ENCODE results near the gene ATP6V1F.

Gene ATP6V1F

GRCh38 chr7:128868624-128869137 lies 6.0 kb downstream of the ATP6V1F start:
- peaks cover 5% of the 10 kb centered on the region for H3K79me2 ChIP-seq (ENCODE audit: insufficient read depth, low read length)
- H2AFZ ChIP-seq (ENCODE audit: low read depth, low read length, severe bottlenecking) = no peak overlapping the region
- H3K36me3 ChIP-seq (ENCODE audit: low read length) = no peaks in the 10 kb centered on the region
- H3K4me2 ChIP-seq (ENCODE audit: low read depth, low read length, poor library complexity, severe bottlenecking) = peak overlapping the region; percentile 31
- TF ChIP-seq EZH2phosphoT487 (conservative IDR thresholded peaks at IDR 0.05; ENCODE audit: low read length) (no peak), CTCF (IDR thresholded peaks at IDR 0.05; ENCODE audit: insufficient read depth, low read length, poor library complexity, severe bottlenecking) (no peak)
- no peaks in the 10 kb centered on the region for H4K20me1 ChIP-seq (ENCODE audit: low read depth, low read length)
- H3K9ac ChIP-seq (ENCODE audit: low read length) = no peak overlapping the region
- H3K27ac ChIP-seq (ENCODE audit: low read depth, low read length) = no peak overlapping the region
- H3K4me3 ChIP-seq (ENCODE audit: insufficient read depth, low read length, poor library complexity, severe bottlenecking) = no peak overlapping the region
- H3F3A ChIP-seq (ENCODE audit: insufficient read depth) = peaks cover 4% of the 10 kb centered on the region; the same call in 1 of the 2 replicates
- H3K27me3 ChIP-seq (ENCODE audit: low read length) = no peaks in the 10 kb centered on the region
- H3K9me3 ChIP-seq (ENCODE audit: insufficient read depth, low read length) = no peaks in the 10 kb centered on the region
- no peaks in the 10 kb centered on the region for H3K9me2 ChIP-seq (replicated peaks; ENCODE audit: insufficient read depth, low read length)

- Histone ChIP-seq H3K9me2 (replicated peaks; ENCODE audit: insufficient read depth, low read length) (no peaks in the 10 kb centered on the region), H3K79me2 (ENCODE audit: insufficient read depth, low read length) (no peaks in the 10 kb centered on the region), H3K9me3 (ENCODE audit: insufficient read depth, low read length) (no peaks in the 10 kb centered on the region), H3K27ac (ENCODE audit: low read depth, low read length) (no peak overlapping the region), H3K9ac (ENCODE audit: low read length) (no peak overlapping the region), H3K27me3 (ENCODE audit: low read length) (no peaks in the 10 kb centered on the region), H3F3A (ENCODE audit: insufficient read depth) (peaks cover 4% of the 10 kb centered on the region; the same call in 1 of the 2 replicates), H2AFZ (ENCODE audit: low read depth, low read length, severe bottlenecking) (no peak overlapping the region), H3K4me3 (ENCODE audit: insufficient read depth, low read length, poor library complexity, severe bottlenecking) (no peak overlapping the region), H3K4me2 (ENCODE audit: low read depth, low read length, poor library complexity, severe bottlenecking) (peak overlapping the region; percentile 31), H4K20me1 (ENCODE audit: low read depth, low read length) (no peaks in the 10 kb centered on the region), H3K36me3 (ENCODE audit: low read length) (no peaks in the 10 kb centered on the region)
- no peak for TF ChIP-seq CTCF (IDR thresholded peaks at IDR 0.05; ENCODE audit: insufficient read depth, low read length, poor library complexity, severe bottlenecking)
- TF ChIP-seq EZH2phosphoT487 (conservative IDR thresholded peaks at IDR 0.05; ENCODE audit: low read length) = no peak
Observed at GRCh38 chr7:128869138-128869943, 6.7 kb downstream of the ATP6V1F start.

GRCh38 chr7:128869944-128870285 lies 7.3 kb downstream of the ATP6V1F start:
- Histone ChIP-seq H3K36me3 (ENCODE audit: low read length) (no peaks in the 10 kb centered on the region), H3K4me2 (ENCODE audit: low read depth, low read length, poor library complexity, severe bottlenecking) (no peak overlapping the region), H3F3A (ENCODE audit: insufficient read depth) (peaks cover 4% of the 10 kb centered on the region; the same call in 1 of the 2 replicates), H3K9me2 (replicated peaks; ENCODE audit: insufficient read depth, low read length) (no peaks in the 10 kb centered on the region), H3K9me3 (ENCODE audit: insufficient read depth, low read length) (no peaks in the 10 kb centered on the region), H4K20me1 (ENCODE audit: low read depth, low read length) (no peaks in the 10 kb centered on the region), H3K4me3 (ENCODE audit: insufficient read depth, low read length, poor library complexity, severe bottlenecking) (no peak overlapping the region), H2AFZ (ENCODE audit: low read depth, low read length, severe bottlenecking) (no peak overlapping the region), H3K9ac (ENCODE audit: low read length) (no peak overlapping the region), H3K27me3 (ENCODE audit: low read length) (no peaks in the 10 kb centered on the region), H3K27ac (ENCODE audit: low read depth, low read length) (no peak overlapping the region), H3K79me2 (ENCODE audit: insufficient read depth, low read length) (no peaks in the 10 kb centered on the region)
- TF ChIP-seq EZH2phosphoT487 (conservative IDR thresholded peaks at IDR 0.05; ENCODE audit: low read length) (no peak), CTCF (IDR thresholded peaks at IDR 0.05; ENCODE audit: insufficient read depth, low read length, poor library complexity, severe bottlenecking) (no peak)

Data from SU-DHL-6 (cell line).